Loucy (cell line): ENCODE results near the gene DMGDH.

Source experiments
- H2AFZ ChIP-seq: fragments of 200-600 bp; sonication (generic); 2 replicates; pipeline ENCODE4 v1.6.0; 2016; ENCODE audit warnings: antibody characterized with exemption, mild to moderate bottlenecking, low read length, moderate library complexity
- H3F3A ChIP-seq: fragments of 200-600 bp; 2 replicates; pipeline ENCODE4 v1.6.0; 2016; ENCODE audit warnings: antibody characterized with exemption, low read depth, mild to moderate bottlenecking
- H3K27me3 ChIP-seq: fragments of 200-600 bp; sonication (generic); 2 replicates; pipeline ENCODE4 v1.6.1; 2014; ENCODE audit warnings: low read length, mild to moderate bottlenecking; ENCODE audit not compliant: insufficient read depth, poor library complexity, severe bottlenecking
- H3K36me3 ChIP-seq: fragments of 200-600 bp; sonication (generic); 2 replicates; pipeline ENCODE4 v1.6.1; 2016; ENCODE audit warnings: low read length; ENCODE audit not compliant: insufficient read depth
- H3K4me1 ChIP-seq: fragments of 200-600 bp; sonication (generic); 2 replicates; pipeline ENCODE4 v1.5.1; 2014; ENCODE audit warnings: low read length, mild to moderate bottlenecking; ENCODE audit not compliant: insufficient read depth, poor library complexity, severe bottlenecking
- H3K4me2 ChIP-seq: fragments of 200-600 bp; sonication (generic); 2 replicates; pipeline ENCODE4 v1.6.0; 2014; ENCODE audit warnings: antibody characterized with exemption, low read length, low read depth, mild to moderate bottlenecking; ENCODE audit not compliant: poor library complexity, severe bottlenecking
- H3K4me3 ChIP-seq: fragments of 200-600 bp; sonication (generic); 2 replicates; pipeline ENCODE4 v1.5.1; 2014; ENCODE audit warnings: low read length, mild to moderate bottlenecking, mixed read lengths; ENCODE audit not compliant: poor library complexity, severe bottlenecking
- H3K79me2 ChIP-seq: fragments of 200-600 bp; sonication (generic); 2 replicates; pipeline ENCODE4 v1.6.1; 2014; ENCODE audit warnings: low read length; ENCODE audit not compliant: insufficient read depth
- H3K9ac ChIP-seq: fragments of 200-600 bp; sonication (generic); 2 replicates; pipeline ENCODE4 v1.6.0; 2014; ENCODE audit warnings: mild to moderate bottlenecking, low read depth, low read length, moderate library complexity; ENCODE audit not compliant: poor library complexity, severe bottlenecking
- H3K9me2 ChIP-seq: fragments of 200-600 bp; sonication (generic); replicated peaks from 2 replicates; pipeline ENCODE4 v1.6.1; 2016; ENCODE audit warnings: low read depth, low read length, mixed read lengths
- H3K9me3 ChIP-seq: fragments of 200-600 bp; sonication (generic); 2 replicates; pipeline ENCODE4 v1.6.1; 2014; ENCODE audit warnings: mild to moderate bottlenecking, antibody characterized with exemption, low read length, low read depth; ENCODE audit not compliant: insufficient read depth
- H4K20me1 ChIP-seq: fragments of 200-600 bp; sonication (generic); 2 replicates; pipeline ENCODE4 v1.6.0; 2014; ENCODE audit warnings: antibody characterized with exemption, low read length, mild to moderate bottlenecking; ENCODE audit not compliant: insufficient read depth, poor library complexity, severe bottlenecking
- EZH2phosphoT487 ChIP-seq: fragments of 200-600 bp; IDR thresholded peaks from 2 replicates; pipeline ENCODE4 v1.6.1; 2018; ENCODE audit warnings: antibody characterized with exemption, mild to moderate bottlenecking, moderate library complexity, borderline replicate concordance
- TF ChIP-seq, protein P1 (sequence below): fragments of 200-600 bp; sonication (generic); conservative IDR thresholded peaks from 2 replicates; pipeline ENCODE4 v1.5.1; 2014; ENCODE audit warnings: mild to moderate bottlenecking, antibody characterized with exemption, low read length

Gene DMGDH

DNA sequence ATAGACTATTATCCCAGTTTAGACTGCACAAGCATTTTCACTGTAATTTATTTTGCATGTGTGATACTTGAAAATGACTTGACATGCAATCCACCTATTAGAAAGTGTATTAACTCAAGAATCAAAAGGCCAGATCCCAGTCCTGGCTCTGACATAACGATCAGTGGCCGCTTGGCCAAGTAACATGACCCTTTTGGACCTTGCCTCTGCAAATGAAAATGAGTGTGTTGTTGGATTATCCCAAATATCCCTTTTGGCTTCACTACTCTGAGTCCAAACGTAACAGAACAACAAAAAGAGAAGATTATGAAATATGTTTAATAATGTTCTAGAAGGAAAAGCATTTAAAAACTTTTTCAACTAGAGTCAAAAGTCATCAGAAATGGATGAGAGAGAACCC is 19.0 kb downstream of the DMGDH start:
- no peaks in the 10 kb centered on the region for H3F3A ChIP-seq
- no peak overlapping the region for H3K4me3 ChIP-seq
- no peaks in the 10 kb centered on the region for H3K27me3 ChIP-seq
- no peaks in the 10 kb centered on the region for H3K9me3 ChIP-seq
- H3K9ac ChIP-seq = no peak overlapping the region
- no peaks in the 10 kb centered on the region for H4K20me1 ChIP-seq
- TF ChIP-seq, protein P1, sequence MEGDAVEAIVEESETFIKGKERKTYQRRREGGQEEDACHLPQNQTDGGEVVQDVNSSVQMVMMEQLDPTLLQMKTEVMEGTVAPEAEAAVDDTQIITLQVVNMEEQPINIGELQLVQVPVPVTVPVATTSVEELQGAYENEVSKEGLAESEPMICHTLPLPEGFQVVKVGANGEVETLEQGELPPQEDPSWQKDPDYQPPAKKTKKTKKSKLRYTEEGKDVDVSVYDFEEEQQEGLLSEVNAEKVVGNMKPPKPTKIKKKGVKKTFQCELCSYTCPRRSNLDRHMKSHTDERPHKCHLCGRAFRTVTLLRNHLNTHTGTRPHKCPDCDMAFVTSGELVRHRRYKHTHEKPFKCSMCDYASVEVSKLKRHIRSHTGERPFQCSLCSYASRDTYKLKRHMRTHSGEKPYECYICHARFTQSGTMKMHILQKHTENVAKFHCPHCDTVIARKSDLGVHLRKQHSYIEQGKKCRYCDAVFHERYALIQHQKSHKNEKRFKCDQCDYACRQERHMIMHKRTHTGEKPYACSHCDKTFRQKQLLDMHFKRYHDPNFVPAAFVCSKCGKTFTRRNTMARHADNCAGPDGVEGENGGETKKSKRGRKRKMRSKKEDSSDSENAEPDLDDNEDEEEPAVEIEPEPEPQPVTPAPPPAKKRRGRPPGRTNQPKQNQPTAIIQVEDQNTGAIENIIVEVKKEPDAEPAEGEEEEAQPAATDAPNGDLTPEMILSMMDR = no peak
- TF ChIP-seq EZH2phosphoT487 = no peak
- H3K36me3 ChIP-seq = no peaks in the 10 kb centered on the region
- no peaks in the 10 kb centered on the region for H3K9me2 ChIP-seq
- no peak overlapping the region for H3K4me2 ChIP-seq
- H3K4me1 ChIP-seq = no peaks in the 10 kb centered on the region
- H2AFZ ChIP-seq = no peak overlapping the region
- H3K79me2 ChIP-seq = no peaks in the 10 kb centered on the region

DNA sequence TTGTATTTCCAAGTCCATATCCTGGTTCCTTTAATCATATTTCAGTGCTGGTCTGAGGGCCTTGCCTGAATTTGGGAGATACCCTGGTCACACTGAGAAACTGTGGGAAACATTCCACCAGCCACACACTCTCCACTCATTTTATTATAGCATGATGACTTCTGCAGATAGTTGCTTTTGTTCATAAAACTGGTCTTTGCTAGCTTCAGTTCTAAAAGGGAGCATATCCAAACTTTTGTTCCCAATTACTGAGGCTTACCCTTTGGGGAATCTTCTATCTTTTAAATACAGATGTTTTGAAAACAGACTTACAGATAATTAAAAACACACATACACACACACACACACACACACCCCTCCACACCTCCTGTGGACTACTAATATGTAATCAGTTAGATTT is 21.0 kb downstream of the DMGDH start:
- H3K9me3 ChIP-seq = no peaks in the 10 kb centered on the region
- no peak overlapping the region for H3K4me2 ChIP-seq
- no peaks in the 10 kb centered on the region for H3K36me3 ChIP-seq
- H3K4me1 ChIP-seq = no peaks in the 10 kb centered on the region
- H3K9ac ChIP-seq = no peak overlapping the region
- H3K9me2 ChIP-seq = no peaks in the 10 kb centered on the region
- no peak overlapping the region for H2AFZ ChIP-seq
- no peaks in the 10 kb centered on the region for H3K79me2 ChIP-seq
- no peak overlapping the region for H3K4me3 ChIP-seq
- H3K27me3 ChIP-seq = no peaks in the 10 kb centered on the region
- H4K20me1 ChIP-seq = no peaks in the 10 kb centered on the region
- H3F3A ChIP-seq = no peaks in the 10 kb centered on the region
- TF ChIP-seq EZH2phosphoT487 = no peak
- TF ChIP-seq, protein P1 = no peak

DNA sequence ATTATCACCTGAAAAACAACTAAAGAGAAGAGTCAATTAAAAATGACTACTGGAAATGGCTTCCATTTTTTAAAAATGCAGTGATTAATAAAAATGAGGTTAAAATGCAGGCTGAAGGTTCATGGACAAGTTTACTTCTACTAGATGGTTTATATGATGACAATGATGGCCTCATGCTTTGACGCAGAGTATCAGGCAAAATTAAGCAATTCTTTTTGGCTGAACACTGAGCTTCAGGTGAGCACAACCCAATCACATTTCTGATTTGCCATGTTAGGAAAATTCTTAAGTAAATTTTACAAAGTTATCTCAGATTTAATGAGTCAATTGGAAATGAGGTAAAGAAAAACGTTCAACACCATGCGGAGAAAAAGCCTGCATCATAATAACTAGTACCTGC is 22.3 kb downstream of the DMGDH start:
- no peaks in the 10 kb centered on the region for H3K36me3 ChIP-seq
- no peak for TF ChIP-seq EZH2phosphoT487
- TF ChIP-seq, protein P1 = no peak
- no peaks in the 10 kb centered on the region for H3K4me1 ChIP-seq

More for the DNA sequence above, 22.3 kb downstream of the DMGDH start:
- Histone ChIP-seq H2AFZ (no peak overlapping the region), H3K9me2 (no peaks in the 10 kb centered on the region), H3K9me3 (no peaks in the 10 kb centered on the region), H3F3A (no peaks in the 10 kb centered on the region), H3K4me3 (no peak overlapping the region), H4K20me1 (no peaks in the 10 kb centered on the region), H3K4me2 (no peak overlapping the region), H3K27me3 (no peaks in the 10 kb centered on the region), H3K79me2 (no peaks in the 10 kb centered on the region), H3K9ac (no peak overlapping the region)
